Measurements from ENCODE around the gene PSME2.
A peak's percentile ranks its signal among the peaks of the same experiment; 100 is the strongest.

The PSME2 gene

GRCh38 chr14:24146978-24147760 lies 759 bp upstream of the PSME2 start, which contains the start of gene RNF31:
TSS of gene RNF31 (plus strand) at chr14:24147498. CDS start at chr14:24147699, 201 bp downstream.
- H3K4me3 ChIP-seq (replicated peaks in 1 of 2; ENCODE audit: low read depth in 2 of 2, low read length in 2 of 2): peak within 1 kb of the TSS; percentile 88 to 91
- DNase-seq (ENCODE audit: low read depth in 2 of 2): peak; percentile 98 to 99
- no peak for TF ChIP-seq CTCF (IDR thresholded peaks at IDR 0.05; ENCODE audit: low read depth, low read length)

- DNase-seq (ENCODE audit: low read depth in 2 of 2): peak in 1 of 2 donors; percentile 31
- H3K4me3 ChIP-seq (replicated peaks in 1 of 2; ENCODE audit: low read depth in 2 of 2, low read length in 2 of 2): peak overlapping the region; percentile 88 to 91
These were observed 539 bp downstream of the PSME2 start for GRCh38 chr14:24145690-24146452.

GRCh38 chr14:24145219-24145618 lies 1.2 kb downstream of the PSME2 start:
- DNase-seq (ENCODE audit: low read depth in 2 of 2): no peak
- TF ChIP-seq CTCF (IDR thresholded peaks at IDR 0.05; ENCODE audit: low read depth, low read length): no peak
- peak overlapping the region in 1 of 2 donors; percentile 12 for H3K4me3 ChIP-seq (replicated peaks in 1 of 2; ENCODE audit: low read depth in 2 of 2, low read length in 2 of 2)

More at GRCh38 chr14:24145690-24146452, 539 bp downstream of the PSME2 start:
- TF ChIP-seq CTCF (IDR thresholded peaks at IDR 0.05; ENCODE audit: low read depth, low read length): no peak

GRCh38 chr14:24144451-24144850 lies 2.0 kb downstream of the PSME2 start:
- no peak overlapping the region for H3K4me3 ChIP-seq (replicated peaks in 1 of 2; ENCODE audit: low read depth in 2 of 2, low read length in 2 of 2)
- no peak for DNase-seq (ENCODE audit: low read depth in 2 of 2)
- TF ChIP-seq CTCF (IDR thresholded peaks at IDR 0.05; ENCODE audit: low read depth, low read length): no peak

GRCh38 chr14:24143511-24143910 lies 2.9 kb downstream of the PSME2 start:
- H3K4me3 ChIP-seq (replicated peaks in 1 of 2; ENCODE audit: low read depth in 2 of 2, low read length in 2 of 2): no peak overlapping the region
- TF ChIP-seq CTCF (IDR thresholded peaks at IDR 0.05; ENCODE audit: low read depth, low read length): no peak
- peak in 1 of 2 donors; percentile 86 for DNase-seq (ENCODE audit: low read depth in 2 of 2)

- peak; percentile 55 for TF ChIP-seq CTCF (IDR thresholded peaks at IDR 0.05; ENCODE audit: low read depth, low read length)
- peak within 1 kb of the TSS; percentile 80 to 94 for H3K4me3 ChIP-seq (replicated peaks in 1 of 2; ENCODE audit: low read depth in 2 of 2, low read length in 2 of 2)
- DNase-seq (ENCODE audit: low read depth in 2 of 2): peak; percentile 99
These were observed 5.1 kb downstream of the PSME2 start, which contains the start of gene EMC9 for GRCh38 chr14:24141097-24141880. TSS of gene EMC9 (minus strand) at chr14:24141591. CDS start at chr14:24141304, 287 bp downstream.
